GM12892 (cell line): ENCODE results near the gene ATP5F1D.

Experiments
- DNase-seq: peaks from one replicate; pipeline ENCODE4 v3.0.0; 2011; ENCODE audit not compliant: insufficient read length
- FAIRE-seq: peaks from 2 replicates; lab custom pipeline; 2011; peaks lifted over from hg19 to GRCh38; lab: Jason Lieb, UNC
- POLR2A ChIP-seq: IDR thresholded peaks from 2 replicates; pipeline ENCODE4 v1.6.1; 2011; ENCODE audit warnings: low read depth, low read length, control low read depth
- POLR2AphosphoS5 ChIP-seq: IDR thresholded peaks from 2 replicates; pipeline ENCODE4 v1.6.1; 2011; ENCODE audit warnings: low read depth, low read length, control low read depth
- TAF1 ChIP-seq: IDR thresholded peaks from 2 replicates; pipeline ENCODE4 v1.6.1; 2011; ENCODE audit warnings: low read depth, mild to moderate bottlenecking, control low read depth, low read length, borderline replicate concordance

Gene ATP5F1D

GRCh38 chr19:1279782-1280341 lies 38.3 kb downstream of the ATP5F1D start:
- DNase-seq = peak; percentile 89
- no peak for TF ChIP-seq TAF1
- TF ChIP-seq POLR2AphosphoS5 = 0 out of 2 replicates have a peak, but pooled peaks have one; percentile 28
- peak; percentile 98 for FAIRE-seq

GRCh38 chr19:1280636-1281568 lies 39.4 kb downstream of the ATP5F1D start:
- FAIRE-seq = no peak
- no peak for DNase-seq
- TF ChIP-seq TAF1 (no peak), POLR2A (no peak), POLR2AphosphoS5 (no peak)

- no peak for DNase-seq
- FAIRE-seq = no peak
- no peak for TF ChIP-seq POLR2AphosphoS5
- no peak for TF ChIP-seq POLR2A
- no peak for TF ChIP-seq TAF1
Observed at GRCh38 chr19:1281569-1282287, 40.2 kb downstream of the ATP5F1D start.

GRCh38 chr19:1282588-1283206 lies 41.1 kb downstream of the ATP5F1D start:
- FAIRE-seq (no peak), DNase-seq (no peak)
- TF ChIP-seq POLR2A (no peak), POLR2AphosphoS5 (no peak), TAF1 (no peak)

GRCh38 chr19:1283207-1283916 lies 41.8 kb downstream of the ATP5F1D start:
- DNase-seq = no peak
- TF ChIP-seq TAF1 = no peak
- TF ChIP-seq POLR2AphosphoS5 = no peak
- TF ChIP-seq POLR2A = no peak
- no peak for FAIRE-seq

- no peak for TF ChIP-seq POLR2A
- no peak for TF ChIP-seq TAF1
- no peak for TF ChIP-seq POLR2AphosphoS5
- FAIRE-seq = no peak
Observed at GRCh38 chr19:1283917-1284292, 42.4 kb downstream of the ATP5F1D start.

GRCh38 chr19:1284293-1284978 lies 42.9 kb downstream of the ATP5F1D start:
- FAIRE-seq (no peak), DNase-seq (no peak)
- no peak for TF ChIP-seq POLR2A
- TF ChIP-seq TAF1 = no peak
- TF ChIP-seq POLR2AphosphoS5 = no peak

More at GRCh38 chr19:1283917-1284292, 42.4 kb downstream of the ATP5F1D start:
- DNase-seq = no peak

- FAIRE-seq (no peak), DNase-seq (no peak)
- TF ChIP-seq TAF1 = no peak
- TF ChIP-seq POLR2A = no peak
- TF ChIP-seq POLR2AphosphoS5 = no peak
Observed at GRCh38 chr19:1284979-1285736, 43.6 kb downstream of the ATP5F1D start.

- TF ChIP-seq POLR2AphosphoS5 (no peak), POLR2A (no peak), TAF1 (no peak)
- DNase-seq = no peak
- FAIRE-seq = no peak
Observed at GRCh38 chr19:1285737-1286360, 44.3 kb downstream of the ATP5F1D start, which contains the start of gene EFNA2. TSS of gene EFNA2 (plus strand) at chr19:1285873. CDS start at chr19:1286169, 296 bp downstream.
